Limb (tissue), 2 donors: Measurements from ENCODE around the gene ZSCAN10.

Source experiments
- DNase-seq, 2 donors: peaks; one replicate each; pipeline ENCODE4 v3.0.0-alpha.2; 2016; ENCODE audit errors: extremely low spot score in 2 of 2

Gene ZSCAN10

DNA sequence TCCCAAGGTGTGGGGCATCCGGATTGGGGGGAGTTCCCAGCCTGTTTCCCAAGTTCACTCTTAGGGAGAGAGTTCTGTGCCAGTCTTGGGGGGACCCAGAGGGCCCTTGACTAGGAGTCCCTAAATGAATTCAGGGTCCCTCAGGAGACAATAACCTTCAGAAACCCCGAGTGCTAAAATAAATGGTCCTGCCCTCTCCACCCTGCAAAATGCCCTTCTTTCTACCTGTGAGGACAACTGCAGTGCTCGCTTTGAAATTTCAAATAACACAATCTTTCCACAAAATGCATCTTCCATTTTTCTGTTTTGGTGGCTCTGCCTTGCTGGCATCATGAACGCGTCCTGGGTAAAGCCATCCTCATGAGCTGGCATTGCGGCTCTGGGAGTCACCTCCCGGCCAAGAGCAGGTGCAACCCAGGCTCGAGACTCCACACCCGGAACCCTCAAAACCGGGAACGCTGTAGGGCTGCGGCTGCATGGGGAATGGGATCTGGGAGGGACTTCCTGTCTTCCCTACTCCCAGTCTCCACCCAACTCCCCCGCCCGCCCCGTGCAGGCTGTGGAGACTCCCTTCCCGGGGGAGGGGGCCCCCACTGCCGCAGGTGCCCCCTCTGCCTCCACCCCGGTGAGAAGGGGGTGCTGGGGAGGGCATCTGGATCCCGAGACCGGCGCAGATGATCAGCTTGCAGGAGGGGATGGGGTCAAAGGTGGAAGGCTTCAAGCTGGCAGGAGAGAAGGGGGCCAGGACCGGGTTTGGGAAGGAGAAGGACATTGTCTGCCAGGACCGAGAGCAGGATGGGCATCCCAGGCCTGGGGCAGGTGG lies 13.2 kb upstream of the ZSCAN10 start, which contains the start of gene ZNF205:
Gene ZNF205, plus strand, starts transcription at position 529 of the 823 bp plus-strand sequence. CDS start 845 bp downstream, outside the sequence.
- DNase-seq, result peak; percentile 76 to 87

DNA sequence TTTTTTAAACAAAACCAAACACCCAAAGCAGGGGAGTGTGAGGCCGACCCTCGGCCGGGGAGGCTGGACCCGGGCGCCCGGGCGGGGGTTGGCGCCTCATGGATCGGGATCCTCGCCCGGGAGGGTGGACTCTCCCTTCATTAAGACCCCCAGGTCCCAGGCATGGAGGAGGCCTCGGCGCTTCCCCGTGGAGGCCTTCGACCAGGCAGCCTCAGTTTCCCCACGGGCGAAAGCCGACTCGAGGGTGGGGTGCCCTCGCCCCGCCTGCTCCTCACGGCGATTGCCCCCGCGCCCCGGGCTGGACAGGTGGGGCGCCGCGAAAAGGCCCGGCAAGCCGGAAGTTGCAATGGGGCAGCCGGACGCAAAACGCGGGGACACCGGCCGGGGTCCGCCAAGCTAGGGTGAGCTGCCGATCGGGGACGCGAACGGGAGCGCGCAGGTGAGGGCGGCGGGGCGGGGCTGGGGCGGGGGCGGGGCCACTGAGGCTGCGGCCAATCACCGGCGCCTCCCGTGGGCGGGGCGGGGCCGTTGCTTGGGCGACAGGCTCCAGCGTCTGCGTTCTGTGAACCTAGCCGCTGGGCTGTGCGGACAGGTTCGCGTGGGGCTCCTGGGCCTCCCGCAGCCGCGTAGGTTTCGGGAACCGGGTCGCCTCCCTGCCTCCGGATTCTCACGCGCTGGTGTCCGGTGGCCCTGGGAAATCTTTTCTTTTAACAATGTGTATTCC lies 7.3 kb upstream of the ZSCAN10 start:
- peak; percentile 86 to 98 for DNase-seq

DNA sequence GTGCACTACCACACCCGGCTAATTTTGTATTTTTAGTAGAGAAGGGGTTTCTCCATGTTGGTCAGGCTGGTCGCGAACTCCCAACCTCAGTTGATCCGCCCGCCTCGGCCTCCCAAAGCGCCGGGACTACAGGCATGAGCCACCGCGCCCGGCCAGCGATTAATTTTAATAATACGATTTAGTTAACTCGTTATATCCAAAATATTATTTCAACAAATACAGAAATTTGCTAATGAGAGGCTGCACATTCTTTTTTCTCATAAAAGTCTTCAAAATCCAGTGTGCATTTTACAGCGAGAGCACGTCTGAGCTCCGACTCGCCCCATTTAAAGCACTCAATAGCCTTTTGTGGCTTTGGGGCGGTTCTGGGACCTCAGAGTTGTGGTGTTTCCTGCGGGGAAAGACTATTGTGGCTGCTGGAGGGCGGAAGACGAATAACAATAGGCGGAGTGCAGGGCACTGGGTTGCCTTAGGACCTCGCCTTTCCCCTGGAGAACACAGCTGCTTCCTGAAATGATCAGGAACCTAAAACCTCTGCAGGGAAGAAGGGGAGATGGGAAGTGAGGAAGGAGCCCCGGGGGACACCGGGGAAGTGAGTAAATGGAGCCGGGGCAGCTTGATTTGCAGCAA lies 2.9 kb upstream of the ZSCAN10 start:
- DNase-seq, result no peak

DNA sequence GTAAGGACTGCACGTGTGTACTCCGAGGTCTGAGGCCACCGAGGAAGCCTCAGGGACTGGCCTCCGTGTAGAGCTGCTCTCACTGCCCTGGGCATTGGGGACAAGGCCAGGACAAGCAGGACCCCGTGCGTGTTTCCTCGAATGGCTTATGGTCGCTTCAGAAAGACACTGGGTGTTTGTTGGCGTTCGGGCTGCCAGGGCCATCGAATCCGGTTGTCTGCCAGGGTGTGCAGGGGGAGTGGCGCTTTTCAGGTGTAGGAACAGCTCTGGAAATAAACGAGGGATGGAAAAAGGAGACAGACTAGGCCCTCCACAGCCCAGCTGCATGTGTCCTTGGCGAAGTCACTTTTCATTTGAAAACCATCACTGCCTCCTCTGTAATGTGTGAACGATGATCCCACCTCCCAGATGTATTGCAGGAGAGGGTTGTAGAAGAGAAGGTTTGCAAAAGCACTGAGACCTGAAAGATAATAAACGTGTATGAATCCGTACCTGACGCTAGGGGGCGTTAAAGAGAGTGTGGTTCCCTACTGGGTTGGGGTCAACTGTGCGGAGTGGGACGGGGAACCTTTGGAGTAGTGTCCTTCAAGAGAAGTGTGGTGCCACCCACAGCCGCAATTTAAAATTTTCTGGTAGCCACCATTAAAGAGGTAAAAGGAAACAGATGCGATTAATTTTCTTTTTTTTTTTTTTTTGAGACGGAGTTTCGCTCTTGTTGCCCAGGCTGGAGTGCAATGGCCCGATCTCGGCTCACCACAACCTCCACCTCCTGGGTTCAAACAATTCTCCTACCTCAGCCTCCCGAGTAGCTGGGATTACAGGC lies 2.1 kb upstream of the ZSCAN10 start:
- DNase-seq, result no peak

DNA sequence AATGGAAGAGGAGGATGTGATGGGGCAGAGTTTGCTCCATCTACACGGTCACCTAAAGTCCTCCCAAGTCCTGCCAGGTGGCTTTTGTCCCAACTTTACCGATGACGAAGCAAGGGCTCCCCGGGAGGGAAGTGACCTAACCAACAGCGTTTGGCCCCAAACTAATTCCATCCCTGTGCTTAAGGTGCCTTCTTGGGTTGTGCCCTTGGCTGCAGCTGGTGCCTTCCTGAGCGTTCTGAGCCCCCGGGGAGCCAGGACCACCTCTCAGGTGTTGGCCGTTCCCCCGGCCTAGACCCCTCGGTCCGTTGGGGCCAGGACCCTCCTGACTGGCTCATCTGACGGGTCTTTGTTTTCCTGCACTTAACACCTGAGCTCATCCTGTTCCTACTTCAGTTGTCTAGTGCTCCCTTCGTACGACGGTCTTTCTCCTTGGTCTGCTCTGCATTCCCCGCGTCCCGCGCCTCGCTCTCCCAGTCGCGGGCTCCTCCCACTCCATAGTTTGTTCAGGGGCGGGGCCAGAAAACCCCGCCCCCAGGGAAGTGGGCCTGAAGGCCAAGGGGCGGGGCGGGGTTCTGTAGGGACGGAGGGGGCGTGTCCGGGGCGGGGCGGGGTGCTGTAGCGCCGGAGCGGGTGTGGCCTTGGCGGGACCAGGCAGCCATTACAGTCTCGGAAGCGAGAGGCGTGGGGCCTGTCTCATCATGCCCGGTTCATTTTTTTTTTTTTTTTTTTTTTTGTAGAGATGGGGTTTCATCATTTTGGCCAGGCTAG lies 822 bp upstream of the ZSCAN10 start:
- peak; percentile 78 to 87 for DNase-seq

DNA sequence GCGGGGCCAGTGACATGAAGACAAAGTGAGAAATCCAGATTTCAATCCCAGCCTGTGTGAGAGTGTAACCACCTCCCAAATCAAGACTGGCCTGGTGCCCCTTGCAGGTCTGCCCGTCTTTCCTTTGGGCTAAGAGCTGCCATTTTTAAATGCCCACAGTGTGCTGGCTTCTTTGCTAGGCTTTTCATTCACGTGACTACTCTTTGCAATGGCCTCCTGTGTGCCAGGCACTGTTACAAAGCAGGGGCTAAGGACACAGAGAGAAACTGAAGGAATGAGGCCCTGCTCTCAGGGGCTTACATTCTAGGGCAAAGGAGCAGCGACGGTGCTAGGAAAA lies 269 bp upstream of the ZSCAN10 start:
- DNase-seq, result no peak

DNA sequence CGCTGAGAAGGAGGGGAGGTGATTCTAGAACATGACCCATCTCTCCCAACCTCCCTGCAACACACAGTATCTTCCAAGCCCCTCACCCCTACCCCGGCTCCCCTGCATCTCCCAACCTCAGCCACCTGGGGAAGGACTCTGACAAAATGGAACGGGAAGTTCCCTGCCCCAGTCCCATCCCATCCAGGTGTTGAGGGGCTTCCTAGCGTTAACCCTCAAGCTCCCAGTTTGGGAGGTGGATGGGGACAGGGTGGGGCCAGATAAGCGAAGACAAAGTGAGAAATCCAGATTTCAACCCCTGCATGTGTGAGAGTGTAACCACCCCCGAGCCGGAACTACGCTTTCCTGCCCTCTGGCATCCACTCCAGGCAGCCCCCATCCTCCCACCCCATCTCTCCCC lies 1.8 kb downstream of the ZSCAN10 start:
- no peak for DNase-seq

DNA sequence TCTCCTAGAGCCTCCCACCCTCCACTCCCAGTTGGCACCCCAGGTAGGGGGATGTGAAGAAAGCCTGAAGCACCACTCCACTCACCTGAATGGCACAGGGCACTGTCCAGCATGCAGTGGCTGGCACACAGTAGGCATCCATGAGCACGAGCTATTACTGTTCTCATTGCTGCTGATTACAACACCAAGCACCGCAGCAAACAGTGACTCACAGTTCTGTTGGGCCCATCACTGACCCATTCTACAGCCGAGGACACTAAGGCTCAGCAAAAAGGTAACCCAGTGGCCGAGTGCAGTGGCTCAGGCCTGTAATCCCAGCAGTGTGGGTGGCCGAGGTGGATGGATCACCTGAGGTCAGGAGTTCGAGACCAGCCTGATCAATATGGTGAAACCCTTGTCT lies 2.7 kb downstream of the ZSCAN10 start:
- no peak for DNase-seq

DNA sequence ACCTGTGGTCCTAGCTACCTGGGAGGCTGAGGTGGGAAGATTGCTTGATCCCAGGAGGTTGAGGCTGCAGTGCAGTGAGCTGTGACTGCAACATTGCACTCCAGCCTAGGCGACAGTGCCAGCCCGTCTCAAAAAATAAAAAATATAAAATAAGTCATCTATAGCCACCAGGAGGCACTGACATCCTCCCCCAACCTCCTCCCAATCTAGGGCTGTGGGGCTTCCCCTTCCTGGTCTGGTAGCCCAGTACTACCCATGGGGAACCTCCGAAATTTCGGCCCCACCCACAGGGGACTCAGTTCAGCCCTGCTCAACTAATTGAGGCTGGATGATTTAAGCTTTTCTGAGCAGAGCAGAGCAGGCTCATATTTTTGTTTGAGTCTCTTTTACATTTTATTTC lies 3.2 kb downstream of the ZSCAN10 start:
- no peak for DNase-seq

DNA sequence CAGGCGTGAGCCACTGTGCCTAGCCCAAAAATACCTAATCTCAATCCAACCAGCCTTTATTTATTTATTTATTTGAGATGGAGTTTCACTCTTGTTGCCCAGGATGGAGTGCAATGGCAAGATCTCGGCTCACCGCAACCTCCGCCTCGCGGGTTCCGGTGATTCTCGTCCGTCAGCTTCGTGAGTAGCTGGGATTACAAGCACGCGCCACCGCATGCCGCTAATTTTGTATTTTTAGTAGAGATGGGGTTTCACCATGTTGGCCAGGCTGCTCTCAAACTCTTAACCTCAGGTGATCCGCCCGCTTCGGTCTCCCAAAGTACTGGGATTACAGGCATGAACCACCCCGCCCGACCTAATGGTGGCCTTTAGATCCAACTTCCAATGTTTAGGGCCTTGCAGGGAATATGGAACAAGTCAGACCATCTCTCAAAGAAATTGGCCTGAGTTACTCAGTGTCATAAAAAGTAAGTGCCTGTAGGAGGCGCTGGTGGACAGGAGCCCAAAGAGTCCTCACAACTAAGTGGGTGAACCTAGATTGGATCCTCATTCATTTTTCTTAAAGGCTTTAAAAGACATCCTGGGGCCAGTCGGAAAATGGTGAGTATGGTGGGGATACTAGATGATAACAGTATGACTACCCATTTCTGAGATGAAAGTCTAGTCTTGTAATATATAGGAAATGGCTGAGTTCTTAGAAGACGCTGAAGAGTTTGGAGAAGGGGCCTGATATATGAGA lies 4.6 kb downstream of the ZSCAN10 start:
- DNase-seq, result no peak

DNA sequence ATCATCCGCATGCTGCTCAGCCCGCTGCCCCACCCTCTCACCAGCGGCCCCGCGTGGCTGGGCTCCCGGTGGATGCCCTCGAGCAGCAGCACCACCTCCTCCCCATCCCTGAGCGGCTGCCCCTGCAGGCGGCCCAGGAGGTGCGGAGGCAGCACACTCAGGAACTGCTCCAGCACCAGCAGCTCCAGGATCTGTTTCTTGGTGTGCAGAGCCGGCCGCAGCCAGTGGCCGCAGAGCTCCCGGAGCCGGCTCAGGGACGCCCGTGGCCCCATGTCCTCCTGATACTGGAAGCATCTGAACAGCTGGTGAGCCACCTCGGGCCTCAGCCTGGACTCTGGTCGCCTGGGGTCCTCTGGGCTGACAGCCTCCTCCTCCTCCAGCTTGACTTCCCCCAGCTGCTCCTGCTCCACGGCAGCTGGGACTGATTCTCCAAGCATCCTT lies 6.6 kb downstream of the ZSCAN10 start:
- no peak for DNase-seq

DNA sequence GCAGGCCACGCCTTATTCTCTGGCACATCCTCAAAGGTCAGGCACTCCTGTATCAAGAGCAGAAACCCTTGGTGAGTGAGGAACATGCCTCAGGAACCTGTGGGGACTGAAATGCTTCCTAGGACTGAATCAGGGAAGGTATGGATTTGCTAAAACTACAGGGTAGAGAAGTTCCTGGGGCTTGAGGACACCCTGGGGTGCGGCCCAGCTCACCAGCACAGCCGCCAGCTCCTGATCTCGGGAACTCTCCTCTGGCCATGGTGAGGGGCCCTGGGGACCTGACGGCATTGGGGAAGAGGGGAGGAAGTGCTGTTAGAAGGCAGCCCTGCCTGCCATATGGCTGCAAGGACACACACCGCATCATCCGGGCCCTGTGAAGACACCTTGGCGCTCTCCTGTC lies 7.5 kb downstream of the ZSCAN10 start:
- no peak for DNase-seq

DNA sequence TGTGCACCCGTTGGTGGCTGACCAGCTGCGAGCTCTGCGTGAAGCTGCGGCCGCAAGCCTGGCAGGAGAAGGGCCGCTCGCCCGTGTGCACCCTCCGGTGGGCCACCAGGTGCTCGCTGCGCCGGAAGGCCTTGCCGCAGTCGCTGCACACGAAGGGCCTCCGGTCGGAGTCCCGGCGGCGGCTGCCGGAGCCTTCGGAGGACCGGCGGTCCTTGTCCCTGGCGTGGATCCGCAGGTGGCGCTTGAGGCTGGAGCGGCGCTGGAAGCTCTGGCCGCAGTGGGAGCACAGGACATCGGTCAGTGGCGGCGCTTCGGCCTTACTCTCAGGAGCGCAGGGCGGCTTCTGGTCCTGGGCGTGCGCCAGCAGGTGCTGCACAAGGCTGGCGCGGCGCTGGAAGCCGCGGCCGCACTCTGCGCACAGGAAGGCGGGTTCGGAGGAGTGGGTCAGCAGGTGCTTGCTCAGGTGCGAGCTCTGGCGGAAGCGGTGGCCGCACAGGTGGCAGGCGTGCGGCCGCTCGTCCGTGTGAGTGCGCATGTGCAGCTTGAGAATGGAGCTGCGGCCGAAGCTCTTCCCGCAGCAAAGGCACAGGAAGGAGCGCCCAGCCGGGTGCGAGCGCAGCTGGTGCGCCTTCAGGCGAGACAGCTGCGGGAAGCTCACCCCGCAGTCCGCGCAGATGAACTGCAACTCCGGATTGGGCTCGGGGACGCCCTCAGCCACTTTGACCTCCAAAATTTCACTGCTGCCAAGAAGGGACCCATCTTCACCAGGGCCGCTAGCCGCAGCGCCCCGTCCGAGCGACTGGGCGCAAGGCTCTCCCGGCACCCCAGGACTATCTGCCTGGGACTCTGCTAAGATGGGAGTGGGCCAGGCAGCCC lies 9.1 kb downstream of the ZSCAN10 start:
- no peak for DNase-seq

DNA sequence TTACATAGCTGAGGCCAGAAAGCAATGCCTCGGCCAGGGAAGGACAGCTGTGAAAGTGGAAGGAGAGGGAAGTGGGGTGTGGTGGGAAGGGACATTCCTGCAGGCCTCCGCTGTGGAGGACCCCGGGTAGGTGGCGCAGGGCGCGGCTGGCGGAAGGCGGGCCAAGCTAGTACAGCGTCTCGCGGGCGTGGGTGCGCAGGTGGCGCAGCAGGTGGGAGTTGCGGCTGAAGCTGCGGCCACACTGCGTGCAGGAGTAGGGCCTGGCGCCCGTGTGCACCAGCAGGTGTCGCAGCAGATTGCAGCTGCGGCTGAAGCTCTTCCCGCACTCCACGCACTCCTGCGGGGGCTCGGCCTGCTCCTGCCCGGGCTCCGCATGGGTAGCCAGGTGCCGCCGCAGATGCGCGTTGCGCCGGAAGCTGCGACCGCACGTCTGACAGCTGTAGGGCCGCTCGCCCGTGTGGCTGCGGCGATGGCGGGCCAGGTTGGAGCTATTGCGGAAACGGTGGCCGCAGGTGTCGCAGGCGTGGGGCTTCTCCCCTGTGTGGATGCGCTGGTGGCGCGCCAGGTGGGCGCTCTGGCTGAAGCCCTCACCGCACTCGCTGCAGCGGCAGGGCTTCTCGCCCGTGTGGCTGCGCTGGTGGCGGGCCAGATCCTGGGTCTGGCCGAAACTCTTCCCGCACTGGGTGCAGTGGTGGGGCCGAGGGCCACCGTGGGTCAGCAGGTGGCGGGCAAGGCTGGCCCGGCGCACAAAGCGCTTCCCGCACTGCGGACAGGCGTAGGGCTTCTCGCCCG lies 10.0 kb downstream of the ZSCAN10 start:
- no peak for DNase-seq

DNA sequence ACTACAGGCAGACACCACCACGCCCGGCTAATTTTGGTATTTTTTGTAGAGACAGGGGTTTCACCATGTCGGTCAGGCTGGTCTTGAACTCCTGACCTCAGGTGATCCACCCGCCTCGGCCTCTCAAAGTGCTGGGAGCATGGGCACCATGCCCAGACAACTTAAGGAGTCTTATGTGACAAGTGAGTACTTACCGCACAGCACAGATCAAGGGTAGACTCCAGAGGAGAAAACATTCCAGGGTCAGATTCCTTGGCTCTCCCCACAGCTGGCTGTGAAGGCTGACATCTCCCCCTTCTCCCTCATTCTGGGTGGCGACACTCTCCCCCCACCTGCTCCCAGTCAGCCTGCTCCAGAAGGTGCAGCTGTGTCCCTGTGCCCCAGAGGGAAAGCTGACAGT lies 10.6 kb downstream of the ZSCAN10 start:
- DNase-seq, result no peak

DNA sequence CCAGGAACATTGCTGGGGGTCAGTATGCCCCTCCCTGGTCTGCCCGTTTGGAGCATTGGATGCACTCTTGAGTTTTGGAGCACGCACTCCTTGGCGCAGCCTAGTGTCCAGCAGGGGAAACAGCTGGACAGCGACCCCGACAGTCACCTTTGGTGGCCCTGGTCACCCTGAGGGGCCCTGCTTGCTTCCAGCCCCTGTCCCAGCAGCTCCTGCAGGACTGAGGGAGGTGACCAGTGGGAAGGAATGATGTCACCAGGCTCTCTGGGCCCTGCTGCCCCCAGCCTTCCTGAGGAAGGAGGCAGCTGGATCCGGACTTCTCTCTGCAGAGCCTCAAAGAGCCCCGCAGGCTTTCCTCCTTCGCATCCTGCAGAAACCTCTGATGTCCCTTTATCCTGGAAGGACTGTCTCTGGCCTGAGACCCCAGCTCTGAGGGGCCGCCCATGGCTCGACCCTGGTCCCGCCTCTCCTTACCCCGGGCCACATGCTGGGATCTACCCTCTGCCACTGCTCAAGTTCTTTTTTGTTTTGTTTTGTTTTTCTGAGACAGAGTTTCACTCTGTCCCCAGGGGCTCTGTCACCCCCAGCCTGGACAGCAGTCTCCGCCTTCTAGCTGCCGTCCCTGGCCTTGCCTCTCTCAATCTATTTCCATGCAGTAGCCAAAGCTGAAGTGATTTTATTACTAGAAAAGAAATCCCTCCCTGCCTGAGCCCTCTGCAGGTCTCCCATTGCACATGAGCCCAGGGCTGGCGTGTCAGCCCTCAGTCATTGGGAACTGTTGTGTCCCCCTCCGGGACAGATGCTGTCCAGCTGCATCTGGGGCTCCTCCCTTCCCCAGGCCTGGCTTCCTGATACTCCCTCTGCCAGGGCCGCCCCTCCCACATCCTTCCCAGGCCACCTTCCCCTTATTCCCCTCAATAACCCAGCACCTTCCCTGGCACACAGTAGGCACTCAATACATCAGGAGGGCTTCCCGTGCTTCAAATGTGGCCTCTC lies 11.6 kb downstream of the ZSCAN10 start:
- DNase-seq, result no peak

DNA sequence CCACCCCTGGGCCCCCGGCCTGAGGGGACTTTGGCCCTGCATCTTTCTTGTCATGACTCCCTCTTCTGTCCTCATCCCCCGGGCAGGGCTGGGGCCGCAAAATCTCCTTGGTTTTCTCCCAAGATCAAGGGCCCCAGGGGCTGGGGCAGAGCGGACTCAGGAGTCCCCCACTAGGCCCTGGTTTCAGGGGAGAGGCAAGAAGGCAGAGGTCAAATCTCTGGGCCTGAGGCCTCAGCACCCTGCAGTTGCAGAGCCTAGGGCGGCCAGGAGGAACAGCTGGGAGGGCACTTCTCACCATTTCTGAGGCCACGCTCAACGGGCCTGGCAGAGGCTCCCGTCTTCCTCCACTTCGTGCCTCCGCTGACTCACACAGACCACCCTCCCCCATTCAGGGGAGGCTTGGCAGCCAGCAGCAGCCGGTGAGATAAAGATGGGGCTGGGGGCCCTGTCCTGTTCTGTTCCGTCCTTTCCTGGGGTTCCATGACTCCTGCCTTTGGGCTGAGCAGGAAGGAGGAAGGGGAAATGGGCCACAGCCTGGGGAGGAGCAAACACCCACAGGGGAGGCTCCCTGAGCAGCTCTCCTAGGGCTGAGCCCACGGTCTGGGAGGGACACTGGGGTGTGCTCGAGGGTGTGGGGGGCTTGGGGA lies 12.4 kb downstream of the ZSCAN10 start:
- DNase-seq, result no peak
